GM12801 (cell line): ENCODE results near the gene TTYH1.

Source experiments
- TF ChIP-seq, protein P1 (sequence below): IDR thresholded peaks from one replicate; pipeline ENCODE4 v1.5.1; 2011; ENCODE audit warnings: control low read depth; ENCODE audit not compliant: insufficient read length; ENCODE audit errors: extremely low read depth

TTYH1 gene

DNA sequence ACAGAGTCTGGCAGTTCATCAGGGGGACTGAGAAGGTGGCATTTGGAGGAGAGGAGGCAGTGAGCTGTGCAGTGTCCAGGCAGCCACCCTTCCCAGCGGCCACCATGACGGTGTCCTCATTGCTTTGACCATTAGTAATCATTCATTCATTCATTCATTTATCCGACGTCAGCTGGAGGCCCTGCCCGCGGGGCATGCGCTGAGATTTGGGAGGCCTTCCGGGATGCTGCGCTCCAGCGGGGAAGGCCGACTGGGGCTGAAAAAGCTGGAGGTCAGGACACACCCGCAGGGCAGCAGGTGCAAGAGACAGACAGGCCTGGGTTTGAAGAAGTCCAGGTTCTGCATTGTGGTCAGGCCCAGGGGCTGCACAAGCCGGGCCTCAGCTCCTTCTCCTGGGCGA lies 8.9 kb downstream of the TTYH1 start:
- TF ChIP-seq, protein P1, sequence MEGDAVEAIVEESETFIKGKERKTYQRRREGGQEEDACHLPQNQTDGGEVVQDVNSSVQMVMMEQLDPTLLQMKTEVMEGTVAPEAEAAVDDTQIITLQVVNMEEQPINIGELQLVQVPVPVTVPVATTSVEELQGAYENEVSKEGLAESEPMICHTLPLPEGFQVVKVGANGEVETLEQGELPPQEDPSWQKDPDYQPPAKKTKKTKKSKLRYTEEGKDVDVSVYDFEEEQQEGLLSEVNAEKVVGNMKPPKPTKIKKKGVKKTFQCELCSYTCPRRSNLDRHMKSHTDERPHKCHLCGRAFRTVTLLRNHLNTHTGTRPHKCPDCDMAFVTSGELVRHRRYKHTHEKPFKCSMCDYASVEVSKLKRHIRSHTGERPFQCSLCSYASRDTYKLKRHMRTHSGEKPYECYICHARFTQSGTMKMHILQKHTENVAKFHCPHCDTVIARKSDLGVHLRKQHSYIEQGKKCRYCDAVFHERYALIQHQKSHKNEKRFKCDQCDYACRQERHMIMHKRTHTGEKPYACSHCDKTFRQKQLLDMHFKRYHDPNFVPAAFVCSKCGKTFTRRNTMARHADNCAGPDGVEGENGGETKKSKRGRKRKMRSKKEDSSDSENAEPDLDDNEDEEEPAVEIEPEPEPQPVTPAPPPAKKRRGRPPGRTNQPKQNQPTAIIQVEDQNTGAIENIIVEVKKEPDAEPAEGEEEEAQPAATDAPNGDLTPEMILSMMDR = no peak

DNA sequence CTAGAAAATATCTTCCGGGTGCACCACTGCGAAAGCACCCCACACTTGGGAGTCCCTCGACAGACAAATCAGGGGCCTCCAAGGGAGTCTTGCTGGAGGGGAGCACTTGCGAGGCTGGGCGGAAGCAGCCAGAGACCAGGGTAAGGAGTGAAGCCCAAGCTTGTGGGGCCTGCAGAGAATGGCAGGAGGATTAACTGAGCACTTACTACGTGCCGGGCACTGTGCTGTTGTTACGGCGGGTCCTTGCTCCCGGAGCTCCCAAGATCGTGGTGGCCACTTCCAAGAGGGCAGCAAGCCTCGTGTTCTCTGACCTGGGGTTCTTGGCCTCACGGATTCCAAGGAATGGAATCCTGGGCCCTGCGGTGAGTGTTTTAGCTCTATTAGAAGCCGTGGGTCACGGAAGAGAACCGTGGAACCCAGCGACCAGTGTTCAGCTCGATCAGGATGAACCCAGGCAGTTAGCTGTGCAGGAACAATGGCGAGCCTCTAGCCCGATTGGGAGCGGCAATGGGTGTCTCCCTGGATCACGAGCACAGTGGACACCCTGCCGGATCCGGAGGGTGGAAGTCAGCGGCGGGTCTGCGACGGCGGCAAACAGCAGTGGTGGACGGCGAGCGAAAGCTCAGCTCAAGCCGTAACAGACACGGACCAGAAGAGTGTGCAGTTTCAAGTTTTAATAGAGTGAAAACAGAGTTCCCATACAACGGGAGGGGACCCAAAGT lies 9.6 kb downstream of the TTYH1 start:
- TF ChIP-seq, protein P1 = no peak

DNA sequence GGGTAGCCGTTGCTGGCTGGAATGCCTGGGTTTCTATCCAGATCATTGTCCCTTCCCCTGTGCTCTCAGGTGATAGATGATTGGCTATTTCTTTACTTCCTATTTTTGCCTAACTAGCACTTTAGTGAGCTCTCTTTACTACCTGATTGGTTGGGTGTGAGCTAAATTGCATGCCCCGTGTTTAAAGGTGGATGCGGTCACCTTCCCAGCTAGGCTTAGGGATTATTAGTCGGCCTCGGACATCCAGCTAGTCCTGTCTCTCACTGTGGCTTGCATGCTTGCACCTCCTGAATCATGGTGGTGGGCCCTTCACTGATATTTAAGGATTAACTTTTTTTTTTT lies 10.1 kb downstream of the TTYH1 start:
- TF ChIP-seq, protein P1 = no peak

DNA sequence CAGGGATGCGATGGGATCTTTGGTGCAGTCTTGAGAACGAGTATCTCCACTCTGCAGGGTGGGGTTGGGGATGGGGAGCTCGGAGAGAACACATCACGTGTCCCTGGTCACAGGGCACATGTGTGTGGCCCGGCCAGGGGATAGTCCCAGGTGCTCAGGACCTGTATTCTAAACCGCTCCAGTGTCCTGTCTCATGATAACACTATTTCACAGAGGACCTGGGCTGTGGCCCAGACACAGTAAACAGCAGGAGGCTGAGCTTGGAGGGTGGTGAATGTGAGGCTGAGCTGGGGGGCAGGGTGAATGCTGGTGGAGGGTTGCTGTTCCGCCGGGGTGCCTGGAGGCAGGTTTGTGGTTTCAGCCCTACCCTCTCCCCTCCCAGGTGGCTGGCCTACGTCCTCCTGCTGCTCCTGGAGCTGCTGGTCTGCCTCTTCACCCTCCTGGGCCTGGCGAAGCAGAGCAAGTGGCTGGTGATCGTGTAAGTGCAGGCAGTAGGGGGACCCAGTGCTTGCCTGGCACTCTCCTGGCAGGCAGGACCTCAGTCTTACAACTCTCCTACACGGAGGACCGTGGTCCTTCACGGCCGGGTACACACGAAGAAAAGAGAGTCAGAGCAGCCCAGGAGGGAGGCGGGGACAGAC lies 11.1 kb downstream of the TTYH1 start:
- TF ChIP-seq, protein P1 = no peak

DNA sequence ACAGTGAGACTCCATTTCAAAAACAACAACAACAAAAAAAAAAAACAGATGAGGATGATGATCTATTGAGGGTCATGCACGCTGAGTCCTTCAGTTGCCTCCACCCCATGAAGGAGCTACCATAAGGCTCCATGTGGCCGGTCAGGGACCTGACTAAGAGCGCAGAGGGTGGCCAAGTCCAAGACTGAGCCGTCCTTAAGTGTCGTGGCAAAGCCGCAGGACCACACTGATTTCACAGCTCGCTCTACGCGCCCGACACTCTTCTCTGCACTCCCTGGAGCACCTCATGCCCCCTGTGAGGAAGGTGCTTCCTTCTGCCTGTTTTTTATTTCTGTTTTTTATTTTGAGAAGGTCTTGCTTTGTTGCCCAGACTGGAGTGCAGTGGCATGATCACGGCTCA lies 12.3 kb downstream of the TTYH1 start:
- TF ChIP-seq, protein P1 = no peak

DNA sequence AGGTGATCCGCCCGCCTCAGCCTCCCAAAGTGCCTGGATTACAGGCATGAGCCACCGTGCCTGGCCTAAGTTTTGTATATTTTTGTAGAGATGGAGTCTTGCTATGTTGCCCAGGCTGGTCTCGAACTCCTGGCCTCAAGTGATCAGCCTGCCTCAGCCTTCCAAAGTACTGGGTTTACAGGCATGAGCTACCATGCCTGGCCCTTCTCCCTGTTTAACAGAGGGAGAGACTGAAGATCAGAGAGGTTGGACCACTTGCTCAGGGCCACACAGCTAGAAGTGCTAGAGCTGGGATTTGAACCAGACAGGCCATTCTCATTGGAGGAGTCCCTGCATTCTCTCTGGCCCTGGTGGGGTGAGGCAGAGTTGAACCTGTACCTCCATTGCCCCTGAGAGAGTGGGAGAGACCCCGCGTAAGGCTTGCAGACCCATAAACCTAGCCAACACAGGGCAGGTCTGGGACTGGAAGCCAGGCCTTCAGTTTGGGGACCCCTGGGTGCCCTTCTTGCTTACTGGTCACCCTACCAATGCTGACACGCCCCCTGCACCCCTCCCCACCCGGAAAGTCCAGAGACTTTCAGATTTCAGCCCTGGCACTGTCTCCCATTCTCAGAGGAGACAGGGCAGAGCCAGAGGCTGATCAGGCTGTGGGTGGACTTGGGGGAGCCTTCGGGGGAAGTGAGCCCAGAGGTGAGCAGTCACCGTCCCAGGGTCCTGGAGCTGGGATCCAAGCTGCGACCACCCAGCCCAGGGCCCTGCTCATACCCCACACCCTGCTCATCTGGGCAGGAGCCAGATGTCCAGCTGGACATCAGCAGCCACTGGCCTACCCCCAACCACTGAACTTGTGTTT lies 13.3 kb downstream of the TTYH1 start:
- TF ChIP-seq, protein P1 = no peak

DNA sequence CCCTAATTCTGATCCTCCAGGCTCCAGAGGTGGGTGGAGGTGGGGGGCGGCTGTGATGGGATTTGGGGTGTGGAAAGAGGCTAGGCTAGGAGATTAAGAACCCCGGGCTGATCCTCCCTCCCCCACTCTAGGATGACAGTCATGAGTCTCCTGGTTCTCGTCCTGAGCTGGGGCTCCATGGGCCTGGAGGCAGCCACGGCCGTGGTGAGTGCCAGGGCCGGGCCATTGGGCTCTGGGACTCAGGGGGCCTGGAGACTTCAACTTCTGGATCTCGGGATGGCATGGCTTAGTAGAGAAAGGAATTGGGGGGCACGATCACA lies 13.9 kb downstream of the TTYH1 start:
- TF ChIP-seq, protein P1 = no peak
